Embryonic facial prominence (tissue), 1 donor: Measurements from ENCODE around the gene ARHGEF40.
"Not testable (repeated sequence)": the region's sequence is repeated elsewhere in the genome, so short reads cannot be mapped to it uniquely, and the experiment has no call there.

Experiments used
- DNase-seq: peaks from one replicate; pipeline ENCODE4 v3.0.0-alpha.2; 2016; ENCODE audit errors: extremely low spot score

ARHGEF40 gene

GRCh38 chr14:21039585-21040369 lies 30.3 kb upstream of the ARHGEF40 start:
- peak; percentile 67 for DNase-seq

GRCh38 chr14:21040370-21040925 lies 29.7 kb upstream of the ARHGEF40 start:
- DNase-seq, result no peak

GRCh38 chr14:21040941-21041340 lies 29.2 kb upstream of the ARHGEF40 start:
- not testable (repeated sequence) for DNase-seq

GRCh38 chr14:21041676-21042433 lies 28.2 kb upstream of the ARHGEF40 start, which contains the start of gene RNASE7:
Gene RNASE7 (plus strand): TSS chr14:21042362. CDS start chr14:21042993, 631 bp downstream.
- no peak for DNase-seq

GRCh38 chr14:21042918-21043317 lies 27.2 kb upstream of the ARHGEF40 start:
- no peak for DNase-seq

GRCh38 chr14:21043387-21043973 lies 26.6 kb upstream of the ARHGEF40 start:
- DNase-seq, result no peak

GRCh38 chr14:21043974-21044618 lies 26.0 kb upstream of the ARHGEF40 start:
- no peak for DNase-seq

- DNase-seq, result no peak
Measured at GRCh38 chr14:21047378-21047781, 22.7 kb upstream of the ARHGEF40 start.

- no peak for DNase-seq
Measured at GRCh38 chr14:21048638-21049037, 21.5 kb upstream of the ARHGEF40 start.

GRCh38 chr14:21049271-21049673 lies 20.8 kb upstream of the ARHGEF40 start:
- no peak for DNase-seq

GRCh38 chr14:21050597-21050996 lies 19.5 kb upstream of the ARHGEF40 start:
- DNase-seq, result no peak

GRCh38 chr14:21053184-21054122 lies 16.7 kb upstream of the ARHGEF40 start:
- DNase-seq, result no peak

GRCh38 chr14:21054123-21054767 lies 15.9 kb upstream of the ARHGEF40 start:
- no peak for DNase-seq

GRCh38 chr14:21054768-21055145 lies 15.3 kb upstream of the ARHGEF40 start:
- no peak for DNase-seq

- no peak for DNase-seq
Measured at GRCh38 chr14:21055432-21056117, 14.5 kb upstream of the ARHGEF40 start.

- no peak for DNase-seq
Measured at GRCh38 chr14:21056520-21057163, 13.5 kb upstream of the ARHGEF40 start.

GRCh38 chr14:21057803-21058675 lies 12.1 kb upstream of the ARHGEF40 start, which contains the start of gene RNASE8:
Gene RNASE8 (plus strand): TSS chr14:21057822. CDS start chr14:21057893, 71 bp downstream.
- DNase-seq, result no peak

GRCh38 chr14:21058903-21059302 lies 11.2 kb upstream of the ARHGEF40 start:
- DNase-seq, result no peak
